ENCODE data around the gene MLIP. TPM values are rescaled to one million over a fixed set of nuclear protein-coding genes. Genes with fewer than 3 reads are reported as not detected.

The MLIP gene
- total RNA-seq, 6 experiments from 2014 or later: not detected

GRCh38 chr6:54173089-54173488 lies 61.8 kb downstream of the MLIP start:
- no peak overlapping the region for H3K4me3 Mint-ChIP-seq
- H3K27me3 Mint-ChIP-seq (ENCODE audit: insufficient read depth): no peaks in the 10 kb centered on the region
- no peaks in the 10 kb centered on the region for H3K4me1 Mint-ChIP-seq (ENCODE audit: low read depth)
- no peak for TF ChIP-seq CTCF (IDR thresholded peaks at IDR 0.05)
- DNase-seq: no peak
- no peak overlapping the region for H3K27ac Mint-ChIP-seq
- no peaks in the 10 kb centered on the region for H3K36me3 Mint-ChIP-seq (ENCODE audit: low read depth)
- no peaks in the 10 kb centered on the region for H3K9me3 Mint-ChIP-seq

- Mint-ChIP-seq H3K4me1 (ENCODE audit: low read depth) (no peaks in the 10 kb centered on the region), H3K9me3 (no peaks in the 10 kb centered on the region), H3K27me3 (ENCODE audit: insufficient read depth) (peaks cover 2% of the 10 kb centered on the region; the same call in 1 of the 2 replicates), H3K27ac (no peak overlapping the region), H3K36me3 (ENCODE audit: low read depth) (no peaks in the 10 kb centered on the region), H3K4me3 (no peak overlapping the region)
- no peak for TF ChIP-seq CTCF (IDR thresholded peaks at IDR 0.05)
- DNase-seq: no peak
Observed at GRCh38 chr6:54179152-54179551, 67.9 kb downstream of the MLIP start.

GRCh38 chr6:54183616-54184015 lies 72.4 kb downstream of the MLIP start:
- Mint-ChIP-seq H3K9me3 (no peaks in the 10 kb centered on the region), H3K4me1 (ENCODE audit: low read depth) (no peaks in the 10 kb centered on the region), H3K27me3 (ENCODE audit: insufficient read depth) (peaks cover 2% of the 10 kb centered on the region; the same call in 1 of the 2 replicates), H3K36me3 (ENCODE audit: low read depth) (no peaks in the 10 kb centered on the region), H3K4me3 (no peak overlapping the region), H3K27ac (no peak overlapping the region)
- DNase-seq: no peak
- TF ChIP-seq CTCF (IDR thresholded peaks at IDR 0.05): no peak

- peaks cover 2% of the 10 kb centered on the region; the same call in 1 of the 2 replicates for H3K27me3 Mint-ChIP-seq (ENCODE audit: insufficient read depth)
- H3K9me3 Mint-ChIP-seq: no peaks in the 10 kb centered on the region
- TF ChIP-seq CTCF (IDR thresholded peaks at IDR 0.05): no peak
- no peaks in the 10 kb centered on the region for H3K36me3 Mint-ChIP-seq (ENCODE audit: low read depth)
- H3K4me3 Mint-ChIP-seq: no peak overlapping the region
- no peak for DNase-seq
- H3K4me1 Mint-ChIP-seq (ENCODE audit: low read depth): no peaks in the 10 kb centered on the region
- H3K27ac Mint-ChIP-seq: no peak overlapping the region
Observed at GRCh38 chr6:54185885-54186284, 74.6 kb downstream of the MLIP start.

- Mint-ChIP-seq H3K36me3 (ENCODE audit: low read depth) (no peaks in the 10 kb centered on the region), H3K27me3 (ENCODE audit: insufficient read depth) (no peaks in the 10 kb centered on the region), H3K4me1 (ENCODE audit: low read depth) (no peaks in the 10 kb centered on the region), H3K27ac (no peak overlapping the region), H3K4me3 (no peak overlapping the region), H3K9me3 (no peaks in the 10 kb centered on the region)
- TF ChIP-seq CTCF (IDR thresholded peaks at IDR 0.05): no peak
- DNase-seq: no peak
Observed at GRCh38 chr6:54188846-54189245, 77.6 kb downstream of the MLIP start.

- Mint-ChIP-seq H3K27ac (no peak overlapping the region), H3K4me1 (ENCODE audit: low read depth) (no peaks in the 10 kb centered on the region), H3K36me3 (ENCODE audit: low read depth) (no peaks in the 10 kb centered on the region), H3K4me3 (no peak overlapping the region), H3K9me3 (no peaks in the 10 kb centered on the region), H3K27me3 (ENCODE audit: insufficient read depth) (no peaks in the 10 kb centered on the region)
- DNase-seq: no peak
- no peak for TF ChIP-seq CTCF (IDR thresholded peaks at IDR 0.05)
Observed at GRCh38 chr6:54191461-54191860, 80.2 kb downstream of the MLIP start.
